Nucleus accumbens (tissue), 56 donors: ENCODE measurements around the gene APOL3.
A peak's percentile ranks its signal among the peaks of the same experiment; 100 is the strongest.
"Not testable (repeated sequence)": the region's sequence is repeated elsewhere in the genome, so short reads cannot be mapped to it uniquely, and the experiment has no call there.

Experiments
- DNase-seq, 56 donors: peaks; one replicate each; lab custom pipeline; 2025; lab: John Stamatoyannopoulos, UW

The APOL3 gene, protein sequence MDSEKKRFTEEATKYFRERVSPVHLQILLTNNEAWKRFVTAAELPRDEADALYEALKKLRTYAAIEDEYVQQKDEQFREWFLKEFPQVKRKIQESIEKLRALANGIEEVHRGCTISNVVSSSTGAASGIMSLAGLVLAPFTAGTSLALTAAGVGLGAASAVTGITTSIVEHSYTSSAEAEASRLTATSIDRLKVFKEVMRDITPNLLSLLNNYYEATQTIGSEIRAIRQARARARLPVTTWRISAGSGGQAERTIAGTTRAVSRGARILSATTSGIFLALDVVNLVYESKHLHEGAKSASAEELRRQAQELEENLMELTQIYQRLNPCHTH

DNA sequence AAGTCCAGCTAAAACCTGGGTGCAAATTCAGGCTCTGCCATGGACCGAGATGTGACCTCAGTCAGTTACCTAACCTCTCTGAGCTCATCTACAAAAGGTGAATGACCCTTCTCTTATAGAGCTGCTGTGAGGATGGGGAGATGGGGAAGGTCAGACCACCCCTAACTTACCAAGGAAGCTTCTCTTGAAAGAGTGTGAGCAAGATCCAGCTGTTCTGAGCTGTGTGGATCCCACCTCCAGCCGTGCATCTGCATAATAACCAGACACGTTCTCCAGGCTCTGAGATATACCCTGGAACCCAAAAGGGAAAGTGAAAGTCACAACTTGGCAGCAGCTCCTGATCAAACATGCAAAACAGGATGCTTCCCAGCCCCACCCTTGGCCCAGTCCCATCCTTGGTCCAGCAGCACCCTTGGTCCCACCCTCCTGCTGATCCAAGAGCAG is at the start of gene APOL3:
APOL3 (minus strand) TSS at position 257 of the 444 bp plus-strand sequence. CDS start 11,700 bp downstream, outside the sequence.
- no peak for DNase-seq

DNA sequence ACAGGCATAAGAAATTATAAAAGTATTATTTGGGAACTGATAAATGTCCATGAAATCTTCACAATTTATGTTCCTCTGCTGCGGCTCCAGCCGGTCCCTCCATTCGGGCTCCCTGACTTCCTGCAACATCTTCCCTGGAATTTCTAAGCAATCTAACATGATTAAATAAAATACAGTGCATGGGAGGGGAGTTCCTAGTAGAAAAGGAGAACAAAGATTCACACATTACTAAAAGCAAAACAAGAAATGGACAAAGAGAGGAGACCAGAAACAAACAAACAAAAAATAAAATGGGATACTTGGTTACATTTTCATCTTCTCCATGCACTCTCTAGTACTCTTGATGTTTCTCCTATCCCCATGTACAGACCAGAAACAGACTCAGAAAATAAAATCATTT is 49.7 kb upstream of the APOL3 start:
- DNase-seq: no peak

DNA sequence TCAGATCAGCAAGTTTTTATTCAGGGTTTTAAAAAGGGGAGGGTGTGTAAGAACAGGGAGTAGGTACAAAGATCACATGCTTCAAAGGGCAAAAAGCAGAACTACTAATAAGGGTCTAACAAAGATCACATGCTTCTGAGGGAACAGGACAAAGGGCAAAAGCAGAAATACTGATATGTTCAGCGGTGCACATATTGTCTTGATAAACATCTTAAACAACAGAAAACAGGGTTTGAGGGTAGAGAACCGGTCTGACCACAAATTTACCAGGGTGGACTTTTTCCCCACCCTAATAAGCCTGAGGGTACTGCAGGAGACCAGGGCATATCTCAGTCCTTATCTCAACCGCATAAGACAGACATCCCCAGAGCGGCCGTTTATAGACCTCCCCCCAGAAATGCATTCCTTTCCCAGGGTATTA is 48.9 kb upstream of the APOL3 start:
- DNase-seq: not testable (repeated sequence)

DNA sequence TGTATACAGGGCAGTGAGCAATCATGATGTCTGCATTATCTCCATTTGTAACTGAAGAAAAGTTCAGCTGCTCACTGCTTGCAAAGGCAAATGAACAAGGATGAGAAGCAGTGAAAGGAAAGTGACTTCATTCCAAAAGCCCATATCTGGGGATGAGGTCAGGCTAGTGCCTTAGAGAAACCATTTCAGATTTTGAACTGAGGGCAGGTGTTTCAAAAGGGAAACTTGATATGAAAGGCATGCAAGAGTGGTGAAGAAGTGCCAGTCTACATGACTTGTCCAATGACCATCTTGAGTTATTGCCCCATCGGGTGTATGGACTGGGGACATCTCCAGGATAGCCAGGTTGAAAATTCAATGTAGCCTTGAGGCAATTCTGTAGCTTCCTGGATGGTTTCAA is 48.4 kb upstream of the APOL3 start:
- DNase-seq: no peak

DNA sequence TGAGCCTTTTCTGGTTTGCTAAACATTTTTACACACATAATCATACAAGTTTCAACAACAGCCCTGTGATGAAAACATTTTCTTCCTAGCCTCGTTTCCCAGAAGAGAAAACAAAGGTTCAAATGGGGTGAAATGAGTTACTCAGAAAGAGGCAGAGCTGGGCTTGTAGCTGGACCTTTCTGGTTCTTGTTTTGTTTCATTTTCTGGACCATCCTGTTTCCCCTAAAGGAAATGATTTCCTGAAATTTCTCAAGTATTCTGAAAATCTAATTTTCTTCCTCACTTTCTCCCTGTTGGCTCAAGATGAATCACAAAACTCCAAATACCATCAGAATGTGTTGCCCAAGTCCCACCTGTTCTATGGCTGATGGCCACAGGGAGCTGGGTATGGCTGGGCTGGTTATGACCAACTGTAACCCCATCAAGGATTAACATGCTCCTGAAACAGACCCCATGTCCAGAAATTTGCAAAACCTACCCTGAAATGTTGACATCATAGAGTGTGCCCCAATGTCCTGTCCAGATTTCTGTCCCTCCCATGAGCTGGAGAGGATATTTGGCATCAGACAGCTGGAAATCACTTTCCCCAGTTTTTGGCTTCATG is 47.7 kb upstream of the APOL3 start:
- DNase-seq: no peak

DNA sequence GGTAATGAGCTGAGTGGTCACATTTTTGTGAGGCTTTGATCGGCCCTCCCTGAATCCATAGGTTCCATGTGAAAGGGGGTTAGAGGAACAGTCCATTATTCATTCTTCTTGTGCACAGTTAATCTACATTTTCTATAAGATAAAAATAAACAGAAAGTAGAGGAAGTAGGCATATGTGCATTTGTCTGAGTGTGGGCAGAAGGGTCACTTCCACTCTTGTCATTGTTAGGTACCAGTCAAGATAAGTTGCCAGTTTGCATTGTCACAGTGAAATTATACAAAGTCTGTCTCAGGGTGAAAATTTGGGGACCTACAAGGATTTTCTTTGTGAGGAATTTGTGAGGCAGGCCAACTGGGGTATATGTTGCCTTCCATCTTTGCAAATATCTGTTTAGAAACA is 45.7 kb upstream of the APOL3 start:
- DNase-seq: no peak

DNA sequence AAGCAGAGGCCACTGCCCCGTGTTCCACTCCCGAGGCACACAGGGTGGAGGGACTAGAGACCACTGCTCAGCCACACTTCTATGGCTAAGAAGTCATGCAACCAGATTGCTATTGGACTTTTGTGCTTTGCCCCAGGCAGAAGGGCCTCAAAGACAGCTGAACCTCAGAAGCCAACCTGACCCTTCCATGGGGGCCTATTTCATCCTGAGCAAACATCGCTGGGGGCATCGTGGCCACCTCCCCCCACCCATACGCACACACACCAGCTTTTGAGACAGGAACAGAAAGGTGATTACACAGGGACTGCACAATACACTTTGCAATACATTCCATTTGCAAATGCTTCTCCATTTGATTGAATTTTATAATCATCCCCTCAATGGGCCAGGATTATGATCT is 45.0 kb upstream of the APOL3 start:
- DNase-seq: not testable (repeated sequence)

DNA sequence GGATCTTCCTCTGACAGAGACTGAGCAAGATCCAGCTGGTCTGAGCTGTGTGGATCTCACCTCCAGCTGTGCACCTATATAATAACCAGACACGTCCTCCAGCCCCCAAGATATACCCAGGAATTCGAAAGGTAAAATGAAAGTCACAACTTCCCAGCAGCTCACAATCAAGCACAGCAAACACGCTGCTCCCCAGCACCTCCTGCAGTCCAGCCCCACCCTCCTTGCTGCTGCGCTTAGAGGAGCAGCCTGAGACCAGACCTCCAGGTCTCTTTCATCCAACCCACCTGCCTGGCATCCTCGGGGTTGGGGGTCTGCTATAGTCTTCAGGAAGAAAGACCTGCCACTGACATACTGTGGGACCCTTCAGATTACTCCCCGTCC is 44.1 kb upstream of the APOL3 start:
- DNase-seq: no peak

DNA sequence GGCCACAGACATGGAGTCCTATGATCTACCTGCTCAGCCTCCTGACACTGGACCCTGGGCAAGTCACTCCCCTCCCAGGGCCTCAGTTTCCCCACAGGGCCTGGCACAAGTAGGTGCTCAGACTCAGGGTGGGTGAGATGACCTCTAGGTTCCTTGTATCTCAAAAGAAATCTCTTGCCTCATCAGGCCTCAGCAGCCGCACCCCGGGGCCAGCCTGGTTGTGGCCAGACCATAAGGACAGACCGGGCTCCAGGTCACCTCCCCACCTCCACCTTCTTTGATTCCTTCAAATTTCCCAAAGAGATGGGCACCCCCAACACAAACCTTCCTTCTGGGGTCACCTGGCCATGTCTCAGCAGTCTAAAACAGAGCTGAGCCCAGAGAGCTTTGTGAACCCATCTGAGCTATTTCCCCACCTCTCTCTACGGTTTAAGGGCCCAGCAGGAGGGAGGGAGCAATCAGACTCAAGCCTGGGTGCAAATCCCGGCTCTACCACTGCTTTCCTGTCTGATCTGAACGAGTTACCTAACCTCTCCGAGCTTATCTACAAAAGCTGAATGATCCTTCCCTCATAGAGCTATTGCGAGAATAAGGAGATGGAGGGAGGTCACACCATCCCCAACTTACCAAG is 43.6 kb upstream of the APOL3 start:
- DNase-seq: no peak

DNA sequence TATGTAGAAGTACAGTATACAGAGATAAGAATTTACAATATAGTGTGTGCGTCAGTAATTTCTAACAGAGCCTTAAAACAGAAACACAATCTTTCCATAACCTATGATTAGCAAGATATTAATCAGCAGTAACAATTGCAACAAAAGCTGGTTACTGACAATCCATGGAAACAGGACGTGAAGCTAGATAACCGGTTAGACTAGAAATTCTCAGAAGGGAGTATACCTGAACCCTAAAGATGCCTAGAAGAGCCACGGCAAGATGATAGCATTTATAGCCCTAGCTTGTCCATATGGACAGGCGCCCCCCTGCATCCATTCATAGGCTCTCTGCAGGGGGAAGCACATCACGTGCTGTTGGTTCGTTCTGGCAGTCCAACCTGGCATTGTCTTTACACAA is 42.9 kb upstream of the APOL3 start:
- not testable (repeated sequence) for DNase-seq

DNA sequence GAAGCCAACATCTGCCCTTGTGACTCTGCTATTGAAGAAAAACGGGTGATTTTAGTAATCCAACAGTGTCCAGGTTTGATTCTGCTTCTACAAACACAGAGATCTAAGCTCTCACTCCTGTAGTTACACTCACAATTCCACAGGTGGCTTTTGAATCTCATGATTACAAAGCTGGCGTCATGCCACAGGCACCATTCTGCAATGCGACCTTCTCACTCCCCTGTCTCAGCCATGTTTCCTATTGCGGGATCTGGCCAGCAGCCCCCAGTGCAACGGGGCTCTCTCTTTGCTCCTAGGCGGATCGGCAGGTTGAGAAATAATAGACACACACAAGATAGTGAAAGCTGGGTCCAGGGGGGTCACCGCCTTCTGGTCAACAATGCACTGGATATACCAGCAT is 42.4 kb upstream of the APOL3 start:
- not testable (repeated sequence) for DNase-seq

DNA sequence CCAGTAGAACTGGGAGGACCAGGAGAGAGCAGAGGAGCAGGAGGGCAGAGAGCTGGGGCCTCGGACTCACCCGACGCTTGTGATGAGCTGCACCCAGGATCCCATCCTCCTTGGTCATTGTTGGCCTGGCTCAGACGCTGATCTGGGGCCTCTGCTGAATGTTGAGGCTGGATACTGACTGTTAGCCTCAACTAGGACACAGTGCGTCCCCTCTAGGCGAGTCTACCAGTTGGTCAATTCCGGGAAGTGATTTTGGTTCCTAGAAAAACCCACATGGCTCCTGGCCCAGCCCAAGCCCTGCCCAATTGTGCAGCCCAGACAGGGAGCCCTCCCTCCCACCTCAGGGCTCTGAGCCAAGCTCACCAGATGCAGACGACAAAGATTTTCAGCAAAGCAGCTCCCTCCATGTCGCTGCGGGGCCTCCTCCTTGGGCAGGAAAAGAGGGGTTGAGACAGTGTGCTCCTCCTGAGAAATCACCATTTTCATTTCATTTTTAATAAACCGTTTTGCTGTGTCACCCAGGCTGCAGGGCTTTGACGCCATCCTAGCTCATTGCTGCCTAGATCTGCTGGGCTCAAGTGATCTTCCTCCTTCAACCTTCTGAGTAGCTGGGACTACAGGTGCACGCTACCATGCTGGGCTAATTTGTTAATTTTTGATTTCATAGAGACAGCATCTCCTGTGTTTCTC is 41.2 kb upstream of the APOL3 start, which contains the start of gene APOL4:
APOL4 (minus strand) TSS at position 180 of the 690 bp plus-strand sequence; CDS start at position 105, 75 bp downstream.
- DNase-seq: peak in 18 of 56 donors; percentile 5 to 89 (median 26)

DNA sequence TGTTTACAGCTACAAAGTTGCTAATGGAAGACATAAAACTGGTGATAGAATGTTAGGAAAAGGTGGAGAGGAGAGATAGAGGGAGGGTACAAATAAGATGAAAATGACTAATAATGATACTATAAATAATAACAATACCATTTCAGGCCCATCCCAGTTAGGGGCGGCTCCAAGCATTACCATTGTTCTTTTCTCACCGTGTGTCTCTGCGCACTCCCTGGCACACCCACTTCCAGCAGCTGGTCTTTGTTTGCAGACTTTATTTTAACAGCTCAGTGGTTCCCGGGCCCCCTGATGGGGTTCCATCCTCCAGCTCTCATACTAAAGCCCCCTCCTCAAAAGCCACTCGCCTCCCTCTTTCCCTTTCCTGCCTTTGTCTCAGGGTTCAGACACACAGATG is 40.5 kb upstream of the APOL3 start:
- not testable (repeated sequence) for DNase-seq

DNA sequence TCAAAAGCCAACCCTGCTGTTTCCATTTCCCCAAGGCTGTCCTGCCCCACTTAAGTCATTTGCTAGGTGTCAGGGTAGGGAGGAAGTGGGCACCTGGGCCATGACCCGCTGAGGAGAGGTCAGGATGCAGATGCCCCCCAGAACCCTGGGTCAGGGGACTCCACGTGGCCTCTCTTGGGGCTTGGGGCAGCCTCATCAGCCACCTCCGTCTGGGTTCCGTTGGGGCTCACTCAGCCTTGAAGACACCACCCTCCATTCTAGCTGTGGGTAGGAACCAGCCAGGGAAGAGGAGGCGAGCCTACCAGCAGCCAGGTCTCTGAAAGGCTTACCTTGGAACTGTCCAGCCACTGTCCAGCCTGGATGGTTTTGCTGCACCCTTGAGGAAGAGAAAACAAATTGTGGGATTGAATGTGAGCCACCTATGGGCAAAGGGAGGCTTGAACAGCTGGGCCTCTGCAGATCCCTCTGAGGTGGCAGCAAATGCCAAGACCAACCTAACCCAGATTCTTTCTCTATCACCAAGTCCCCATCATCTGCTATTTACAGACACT is 38.5 kb upstream of the APOL3 start:
- DNase-seq: no peak

DNA sequence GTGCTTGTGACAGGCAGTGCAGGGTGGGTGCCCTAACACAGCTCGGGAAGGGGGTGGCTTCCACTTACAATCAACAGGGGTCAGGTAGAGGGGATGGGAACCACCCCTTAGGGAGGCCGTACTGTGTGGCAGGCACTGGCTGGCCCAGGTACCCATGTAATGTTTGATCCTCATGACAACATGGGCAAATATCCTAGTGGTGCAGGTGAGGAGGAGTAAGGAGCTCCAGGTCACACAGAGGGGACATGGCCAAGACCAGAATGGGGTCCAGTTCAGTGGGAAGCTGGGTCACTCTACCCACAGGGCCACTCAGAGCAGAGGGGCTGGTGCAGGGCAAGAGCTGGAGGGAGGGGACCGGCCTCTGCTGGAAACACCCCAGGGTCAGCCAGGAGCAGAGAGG is 38.0 kb upstream of the APOL3 start:
- no peak for DNase-seq

DNA sequence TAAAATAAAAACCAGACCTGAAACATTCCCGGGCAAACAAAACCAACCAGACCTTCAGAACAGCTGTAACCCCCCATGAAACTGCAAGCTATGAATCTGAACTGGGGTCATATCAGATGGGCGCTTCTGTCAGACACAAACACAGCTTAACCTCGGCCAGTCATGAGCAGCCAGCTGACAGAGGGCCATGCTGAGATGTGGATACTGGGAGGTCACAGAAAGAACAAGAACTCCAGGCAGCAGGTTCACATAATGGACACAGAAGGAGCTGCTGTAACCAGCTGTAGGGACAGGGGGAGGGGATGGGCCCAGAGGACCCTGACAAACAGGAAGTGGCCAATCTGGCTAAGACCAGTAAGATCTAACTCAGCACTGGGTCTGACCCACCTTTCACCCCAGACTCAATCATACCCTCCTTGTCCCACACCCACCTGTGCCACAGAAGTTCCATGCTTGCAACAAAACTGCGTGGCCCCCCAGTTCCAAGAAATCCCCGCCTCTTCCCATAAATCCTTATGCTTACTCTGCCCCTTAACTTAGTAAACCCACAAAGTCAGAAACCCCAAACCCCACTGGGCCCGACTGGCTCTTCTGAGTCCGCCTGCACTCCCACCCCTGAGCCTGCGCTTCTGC is 37.1 kb upstream of the APOL3 start:
- no peak for DNase-seq

DNA sequence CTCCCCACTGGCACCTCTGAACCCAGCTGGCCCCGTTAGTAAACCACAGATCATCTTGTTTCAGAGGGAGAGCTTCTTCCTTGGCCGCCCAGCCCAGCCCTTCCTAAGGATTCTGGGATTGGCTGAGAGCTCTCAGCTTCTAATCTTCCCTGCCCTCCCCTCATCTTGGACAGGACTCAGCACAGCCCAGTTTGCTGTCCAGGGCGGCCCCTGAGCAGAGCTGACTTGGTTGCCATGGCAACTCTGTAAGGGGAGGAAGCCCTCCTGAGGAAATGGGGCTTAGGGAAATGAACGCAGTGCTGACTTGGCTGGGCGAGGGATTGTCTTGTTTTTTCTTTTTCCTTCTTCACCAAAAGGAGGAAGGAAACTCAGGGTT is 36.5 kb upstream of the APOL3 start:
- DNase-seq: peak in 4 of 56 donors; percentile 4 to 23 (median 12)

DNA sequence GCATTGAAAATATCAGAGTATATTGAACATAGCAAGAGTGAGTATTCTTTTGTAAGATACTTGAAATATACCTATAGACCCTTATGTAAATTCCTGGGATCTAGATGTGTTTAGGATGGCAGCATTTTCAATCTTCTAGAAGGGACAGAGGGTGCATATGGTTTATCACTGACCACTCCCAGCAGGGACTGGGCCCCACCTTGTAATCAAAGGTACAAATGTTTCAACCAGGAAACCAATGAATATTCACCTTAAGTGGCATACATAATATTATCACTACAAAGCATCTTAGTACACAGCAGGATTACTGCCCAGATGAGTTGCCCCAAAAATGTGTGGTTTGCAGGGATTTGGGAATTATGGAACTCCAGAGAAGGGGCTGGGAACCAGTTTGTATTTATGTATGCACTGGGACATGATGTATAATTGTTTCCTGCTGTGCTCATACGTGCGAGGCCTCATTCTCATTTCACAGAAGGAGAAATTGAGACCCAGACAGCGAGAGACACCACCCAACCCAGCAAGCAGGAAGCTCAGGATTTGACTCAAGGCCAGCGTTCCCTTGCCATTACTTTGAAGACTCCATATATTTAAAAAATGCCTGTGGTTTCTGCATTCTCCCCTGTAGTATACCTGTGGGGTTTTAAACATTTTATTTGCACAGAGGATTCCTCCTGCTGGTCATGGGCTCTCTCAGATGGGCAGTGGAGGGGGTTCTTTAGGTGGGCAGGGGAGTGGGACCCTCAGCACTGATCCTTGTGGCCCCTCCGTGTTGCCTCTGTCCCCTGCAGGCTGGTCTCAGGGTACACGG is 35.9 kb upstream of the APOL3 start:
- DNase-seq: no peak

DNA sequence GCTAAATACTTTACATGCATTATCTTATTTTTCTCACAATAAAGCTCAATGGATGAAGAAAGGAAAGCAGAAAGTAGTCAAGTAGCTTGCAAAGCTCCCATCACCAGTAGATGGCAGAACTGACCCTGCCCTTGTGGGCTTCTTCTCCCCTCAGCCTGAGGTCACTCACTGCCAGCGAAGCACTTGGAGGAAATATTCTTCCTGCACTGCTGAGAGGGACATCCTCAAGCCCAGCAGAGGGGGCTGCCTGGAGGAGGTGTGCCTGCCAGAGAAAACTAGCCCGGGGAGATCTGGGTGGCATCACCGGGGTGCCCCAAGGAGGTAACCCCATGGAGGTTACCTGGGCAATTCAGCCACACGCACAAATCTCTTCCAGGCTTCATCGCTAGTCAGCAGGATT is 34.4 kb upstream of the APOL3 start:
- peak in 37 of 56 donors; percentile 4 to 64 (median 30) for DNase-seq
